Activated naive CD4-positive, alpha-beta T cell treated with Interleukin-2 at 50 U/mL for 16 hours (primary cell): ENCODE data around the gene SETD7.
"Not testable (repeated sequence)": the region's sequence is repeated elsewhere in the genome, so short reads cannot be mapped to it uniquely, and the experiment has no call there.

ENCODE experiments used
- DNase-seq: peaks from one replicate; pipeline ENCODE4 v3.0.0-alpha.2; 2020

SETD7 gene

GRCh38 chr4:139460565-139460964 lies 95.5 kb downstream of the SETD7 start:
- DNase-seq = no peak

GRCh38 chr4:139458999-139459398 lies 97.0 kb downstream of the SETD7 start:
- no peak for DNase-seq

GRCh38 chr4:139458543-139458942 lies 97.5 kb downstream of the SETD7 start:
- DNase-seq = no peak

- DNase-seq = no peak
Measured at GRCh38 chr4:139457318-139457717, 98.7 kb downstream of the SETD7 start.

GRCh38 chr4:139455126-139455538 lies 100.9 kb downstream of the SETD7 start:
- no peak for DNase-seq

- DNase-seq = no peak
Measured at GRCh38 chr4:139454111-139455045, 101.6 kb downstream of the SETD7 start, which contains the start of gene RAB33B. RAB33B (plus strand) TSS chr4:139454121; CDS start chr4:139454196, 75 bp downstream.

- peak; percentile 96 for DNase-seq
Measured at GRCh38 chr4:139453371-139454110, 102.5 kb downstream of the SETD7 start.

- no peak for DNase-seq
Measured at GRCh38 chr4:139453041-139453370, 103.0 kb downstream of the SETD7 start.

GRCh38 chr4:139451997-139452396 lies 104.0 kb downstream of the SETD7 start:
- no peak for DNase-seq

GRCh38 chr4:139450586-139450985 lies 105.4 kb downstream of the SETD7 start:
- DNase-seq = no peak

- DNase-seq = not testable (repeated sequence)
Measured at GRCh38 chr4:139447078-139447477, 108.9 kb downstream of the SETD7 start.
